Daoy (cell line): ENCODE results near the gene VSIG10. TPM values are rescaled to one million over a fixed set of nuclear protein-coding genes. Genes with fewer than 3 reads are reported as not detected.
A peak's percentile ranks its signal among the peaks of the same experiment; 100 is the strongest.
"Not testable (repeated sequence)": the region's sequence is repeated elsewhere in the genome, so short reads cannot be mapped to it uniquely, and the experiment has no call there.

Experiments
- DNase-seq: peaks from one replicate; pipeline ENCODE4 v3.0.0-alpha.2; 2015; ENCODE audit warnings: low read depth
- total RNA-seq: library from RNA; depleted of rRNA; stranded (reverse); fragments of >200 nt; shearing (Covaris generic); gene quantifications from 2 replicates; pipeline ENCODE4 v1.2.3, GENCODE V29; 2014; rRNA removed

The VSIG10 gene
- total RNA-seq, 1 experiment from 2014 or later, result 18.9 TPM

DNA sequence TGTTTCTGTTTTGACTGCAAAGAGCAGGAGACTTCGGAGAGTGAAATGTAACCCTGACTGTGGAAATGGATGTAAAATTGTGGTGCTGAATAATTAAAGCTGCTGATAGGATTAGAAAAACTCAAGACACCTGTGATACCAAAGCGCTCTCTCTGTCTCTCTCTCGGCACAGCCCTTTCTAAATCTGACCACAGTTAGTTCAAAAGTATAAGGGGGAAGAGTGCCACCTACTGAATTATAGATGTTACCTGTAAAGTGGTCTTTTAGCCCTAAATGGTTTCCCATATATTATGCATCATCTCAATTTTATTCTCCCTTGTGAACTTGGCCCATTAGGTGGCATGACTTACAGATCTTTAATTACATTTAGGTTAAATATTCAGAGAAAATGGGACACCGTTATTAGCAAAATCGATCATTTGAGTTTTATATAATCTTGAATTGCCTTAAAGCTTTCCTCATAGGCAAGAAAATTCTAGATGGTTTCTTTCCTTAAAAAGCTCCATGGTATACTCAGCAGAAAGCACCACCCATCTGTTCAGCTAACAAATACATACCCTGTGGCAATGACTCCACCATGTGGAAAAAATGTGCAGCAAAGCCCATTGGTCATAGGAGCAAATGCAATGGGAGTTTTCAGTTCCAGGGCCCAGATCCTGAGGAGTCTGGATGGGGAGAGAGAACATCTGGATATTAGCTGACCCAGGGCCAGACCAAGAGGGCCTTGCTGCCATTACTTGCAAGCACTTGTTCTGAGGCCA is 69.2 kb downstream of the VSIG10 start:
- peak; percentile 37 for DNase-seq

DNA sequence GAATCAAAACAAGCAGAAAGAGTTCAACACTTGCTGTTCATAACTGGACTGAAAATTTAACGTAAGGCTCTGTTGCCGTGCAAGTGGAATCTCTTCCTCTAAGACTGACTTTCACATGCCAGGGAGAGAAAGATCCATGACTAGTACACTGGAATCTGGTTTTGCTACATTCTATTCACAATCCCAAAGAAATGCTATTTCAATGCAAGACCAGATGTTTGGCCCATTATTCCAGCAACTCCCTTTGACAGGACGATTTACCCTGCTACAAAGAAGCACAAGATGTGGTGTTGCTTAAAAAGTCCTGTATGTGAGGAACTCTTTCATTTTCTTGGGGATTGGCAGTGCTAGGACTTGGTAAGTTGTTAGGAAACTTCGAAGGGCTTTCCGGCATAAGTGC is 69.9 kb downstream of the VSIG10 start:
- DNase-seq, result no peak

DNA sequence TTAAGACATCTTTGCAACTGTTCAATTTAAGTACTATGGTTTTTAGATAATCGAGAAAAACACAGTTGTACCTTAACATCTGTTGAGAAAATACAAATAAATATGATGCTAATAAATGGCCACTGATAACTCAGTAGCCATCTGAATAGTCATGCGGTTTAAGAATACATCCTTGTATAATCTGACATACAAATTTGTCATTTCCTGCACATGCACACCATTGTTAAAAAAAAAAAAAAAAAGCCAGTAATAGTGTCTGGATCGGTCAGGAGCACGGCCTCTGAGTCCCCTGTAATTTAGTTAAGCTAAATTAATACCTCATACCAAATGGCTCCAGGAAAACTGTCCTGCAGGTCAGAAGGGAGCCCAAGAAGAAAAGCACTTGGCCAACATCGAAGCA is 70.5 kb downstream of the VSIG10 start:
- no peak for DNase-seq

DNA sequence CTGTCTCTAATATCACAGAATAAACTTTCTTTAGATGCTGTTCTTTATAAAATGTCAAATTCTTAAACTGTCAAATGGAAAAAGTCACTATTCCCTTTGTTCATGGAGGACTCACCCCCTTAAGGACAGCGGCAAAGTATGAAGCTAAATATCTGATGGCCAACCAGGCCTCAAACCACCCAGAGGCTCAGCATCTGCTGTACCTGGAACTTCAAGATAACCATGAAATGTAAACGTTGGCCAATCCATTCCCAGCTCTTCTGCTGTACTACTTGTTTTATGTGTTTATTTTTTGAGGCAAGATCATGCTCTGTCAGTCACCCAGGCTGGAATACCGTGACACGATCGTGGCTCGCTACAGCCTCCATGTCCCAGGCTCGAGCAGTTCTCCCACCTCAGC is 71.6 kb downstream of the VSIG10 start:
- DNase-seq, result no peak

DNA sequence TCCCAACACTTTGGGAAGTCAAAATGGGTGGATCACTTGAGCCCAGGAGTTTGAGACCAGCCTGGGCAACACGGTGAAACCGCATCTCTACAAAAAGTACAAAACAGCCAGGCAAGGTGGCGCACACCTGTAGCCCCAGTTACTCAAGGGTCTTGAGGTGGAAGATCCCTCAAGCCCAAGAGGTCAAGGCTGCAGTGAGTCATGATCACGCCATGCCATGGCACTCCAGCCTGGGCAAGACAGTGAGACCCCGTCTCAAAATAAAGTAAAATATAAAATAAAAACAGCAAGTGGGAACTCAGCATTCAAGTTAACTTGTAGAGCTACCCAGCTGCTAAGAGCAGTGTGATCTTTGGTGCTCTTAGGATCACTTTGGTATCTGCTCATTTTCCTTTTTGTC is 74.6 kb downstream of the VSIG10 start:
- no peak for DNase-seq

DNA sequence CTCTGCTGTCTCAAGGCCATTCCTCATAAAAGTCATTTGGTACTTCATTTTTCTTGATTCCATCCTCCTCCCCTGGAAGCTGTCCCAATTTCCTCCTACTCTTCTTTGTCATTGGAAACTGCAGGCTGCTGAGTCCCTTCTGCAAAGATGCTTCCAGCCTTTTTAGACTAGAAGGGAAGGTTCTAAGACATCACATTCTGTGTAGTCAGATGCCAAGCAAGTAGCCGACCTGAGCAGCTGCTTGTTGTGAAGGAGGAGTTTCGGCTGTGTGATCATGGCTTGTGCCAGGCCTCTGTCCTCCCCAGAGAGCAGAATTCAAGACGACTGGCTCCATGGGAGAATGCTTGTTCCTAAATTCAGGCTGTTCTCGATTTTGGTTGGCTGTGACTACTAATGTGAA is 78.6 kb downstream of the VSIG10 start:
- DNase-seq, result no peak

DNA sequence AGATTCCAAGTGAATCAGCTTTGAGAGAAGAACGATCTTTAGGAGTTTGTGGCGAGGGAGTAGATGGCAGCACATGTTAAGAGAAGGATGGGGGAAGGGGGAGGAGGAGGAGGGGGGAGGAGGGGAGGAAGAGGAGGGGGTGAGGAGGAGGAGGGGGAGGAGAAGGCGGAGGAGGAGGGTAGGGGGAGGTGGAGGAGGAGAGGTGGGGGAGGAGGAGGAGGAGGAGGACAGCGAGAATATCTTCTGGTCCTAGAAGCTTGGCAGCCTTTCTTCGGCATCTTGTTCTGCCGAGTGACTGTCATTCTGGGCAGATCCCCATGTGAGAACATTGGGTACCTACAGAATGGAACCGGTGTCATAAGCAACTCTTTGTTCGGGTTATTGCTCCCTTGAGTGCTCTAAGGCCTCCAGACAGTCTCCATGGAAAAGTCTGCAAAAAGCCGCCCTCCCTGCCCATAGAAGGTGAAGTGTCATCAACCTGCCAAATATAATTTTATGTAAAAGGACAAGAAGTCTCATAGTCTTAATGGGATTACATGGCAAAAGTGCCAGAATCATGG is 80.4 kb downstream of the VSIG10 start:
- DNase-seq, result no peak

DNA sequence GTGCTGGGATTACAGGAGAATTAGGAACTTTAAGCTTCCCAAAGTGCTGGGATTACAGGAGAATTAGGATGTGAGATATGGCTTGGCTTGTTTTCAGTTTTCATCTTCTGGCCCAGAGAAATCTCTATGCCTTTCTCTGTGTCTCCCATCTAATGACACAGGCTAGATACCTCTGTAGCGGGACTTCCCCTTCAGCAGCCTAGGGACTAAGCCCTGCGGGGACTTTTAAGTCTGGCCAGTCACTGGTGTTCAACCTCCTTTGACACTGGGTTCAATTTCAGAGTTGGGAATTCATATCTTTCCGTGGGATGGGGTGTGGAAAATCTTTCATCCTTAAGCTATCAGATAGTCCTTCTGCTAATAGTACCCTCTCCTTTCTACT is 81.1 kb downstream of the VSIG10 start:
- no peak for DNase-seq

DNA sequence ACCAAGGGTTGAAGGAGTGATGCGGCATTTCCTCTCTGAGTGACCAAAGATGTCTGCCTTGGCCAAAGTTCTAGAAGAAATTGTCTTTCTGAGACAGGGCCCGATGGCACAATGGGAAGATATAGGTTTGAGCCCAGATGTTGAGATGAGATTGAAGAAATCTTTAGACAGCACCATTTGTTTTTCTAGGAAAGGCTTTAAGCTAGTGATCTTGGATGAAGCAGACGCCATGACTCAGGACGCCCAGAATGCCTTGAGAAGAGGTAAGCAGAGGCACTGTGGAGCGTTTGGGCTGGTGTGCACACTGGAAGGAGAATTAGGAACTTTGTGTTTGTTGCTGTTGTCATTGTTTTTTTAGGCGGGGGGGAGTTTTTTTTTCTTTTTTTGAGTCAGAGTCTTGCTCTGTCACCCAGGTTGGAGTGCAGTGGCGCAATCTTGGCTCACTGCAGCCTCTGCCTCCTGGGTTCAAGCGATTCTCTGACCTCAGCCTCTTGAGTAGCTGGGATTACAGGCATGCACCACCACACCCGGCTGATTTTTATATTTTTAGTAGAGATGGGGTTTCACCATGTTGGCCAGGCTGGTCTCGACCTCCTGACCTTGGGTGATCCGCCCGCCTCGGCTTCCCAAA is 81.6 kb downstream of the VSIG10 start:
- not testable (repeated sequence) for DNase-seq

DNA sequence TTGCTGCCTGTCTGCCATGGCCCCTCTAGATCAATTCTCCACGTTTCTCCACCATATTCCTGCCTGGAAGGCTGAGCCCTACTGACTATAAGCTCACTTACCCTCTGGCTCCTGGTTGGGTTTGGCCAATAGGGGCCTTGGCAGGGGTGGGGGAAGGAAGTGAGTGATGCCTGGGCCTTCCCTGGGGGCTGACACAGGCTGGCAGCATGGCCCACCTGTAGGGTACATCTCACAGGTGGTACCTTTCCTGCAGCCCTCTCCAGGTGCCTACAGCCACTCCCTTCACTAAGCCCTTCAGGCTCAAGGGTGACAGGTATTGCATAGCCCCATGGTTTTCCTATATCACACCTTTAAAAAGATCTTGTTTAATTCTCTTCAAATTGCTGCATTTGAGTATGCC is 83.8 kb downstream of the VSIG10 start:
- DNase-seq, result no peak

DNA sequence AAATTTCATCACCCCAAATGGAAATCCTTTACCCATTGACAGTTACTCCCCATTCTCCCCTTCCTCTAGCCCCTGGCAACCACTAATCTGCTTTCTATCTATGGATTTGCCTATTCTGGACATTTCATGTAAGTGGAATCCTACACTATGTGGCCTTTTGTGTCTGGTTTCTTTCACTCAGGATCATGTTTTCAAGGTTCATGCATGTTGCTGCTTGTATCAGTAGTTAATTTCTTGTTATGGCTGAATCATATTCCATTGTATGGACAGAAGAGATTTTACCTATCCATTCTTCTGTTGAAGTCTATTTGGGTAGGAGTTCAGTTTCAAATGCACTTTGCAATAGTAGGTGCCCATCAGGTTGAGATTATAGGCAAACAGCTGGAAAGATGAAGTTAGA is 85.9 kb downstream of the VSIG10 start:
- DNase-seq, result no peak

DNA sequence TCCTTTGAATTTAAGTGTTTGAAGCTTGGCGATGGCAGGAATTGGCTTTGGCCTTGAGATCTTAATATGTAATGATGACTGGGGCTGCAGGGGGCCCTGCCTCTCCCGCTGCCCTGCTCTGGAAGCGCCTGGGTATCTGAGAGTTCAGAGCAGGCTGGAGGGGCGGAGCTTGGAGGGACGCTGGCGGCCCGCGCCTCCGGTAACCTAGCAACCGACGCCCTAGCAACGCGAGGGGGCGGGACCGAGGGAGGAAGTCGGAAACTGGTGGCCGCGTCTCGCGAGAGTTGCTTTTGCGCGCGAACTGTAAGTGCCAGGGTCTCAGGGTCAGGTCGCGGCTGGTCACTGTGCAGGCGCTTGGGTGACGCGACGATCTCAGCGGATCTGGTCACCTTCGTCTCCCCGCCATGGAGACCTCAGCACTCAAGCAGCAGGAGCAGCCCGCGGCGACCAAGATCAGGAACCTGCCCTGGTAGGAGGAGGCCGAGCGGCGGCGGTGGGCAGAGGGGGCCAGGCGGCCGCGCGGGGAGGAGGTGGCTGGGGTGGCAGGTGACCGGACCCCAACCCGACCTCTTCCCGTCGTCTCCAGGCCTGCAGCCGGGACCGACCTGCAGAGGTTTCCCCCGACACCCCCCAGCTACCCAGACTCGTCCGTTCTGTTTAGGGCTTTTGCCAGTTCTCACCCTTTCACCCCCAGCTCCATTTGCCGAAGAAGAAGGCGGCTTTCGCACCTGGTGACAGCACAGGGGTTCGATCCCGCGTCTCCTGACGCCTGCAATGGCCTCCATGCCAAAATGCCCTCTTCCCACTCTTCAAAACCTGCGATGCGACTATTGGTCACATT is 87.2 kb downstream of the VSIG10 start, which contains the start of gene RFC5:
TSS of gene RFC5 (plus strand) at position 280 of the 841 bp plus-strand sequence. CDS start at position 405, 125 bp downstream.
- peak; percentile 99 for DNase-seq

DNA sequence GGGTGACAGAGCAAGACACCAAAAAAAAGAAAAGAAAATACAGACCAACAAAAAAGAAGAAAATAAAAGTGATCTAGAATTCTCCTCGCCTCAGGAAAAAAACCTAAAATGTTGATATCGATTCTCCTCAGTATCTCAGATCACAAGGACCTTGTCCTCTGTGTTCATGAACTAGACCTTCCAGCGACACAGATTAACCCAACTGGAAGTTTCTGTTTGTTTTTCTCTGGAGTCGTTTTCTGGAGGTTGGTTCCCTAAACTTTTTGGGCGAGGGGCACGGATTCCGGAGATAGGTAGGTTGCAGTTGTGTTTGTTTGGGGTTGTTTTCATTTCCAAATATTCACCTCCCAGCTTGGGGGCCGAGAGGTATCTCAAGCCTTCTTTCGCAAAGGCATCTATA is 87.9 kb downstream of the VSIG10 start:
- DNase-seq, result no peak

DNA sequence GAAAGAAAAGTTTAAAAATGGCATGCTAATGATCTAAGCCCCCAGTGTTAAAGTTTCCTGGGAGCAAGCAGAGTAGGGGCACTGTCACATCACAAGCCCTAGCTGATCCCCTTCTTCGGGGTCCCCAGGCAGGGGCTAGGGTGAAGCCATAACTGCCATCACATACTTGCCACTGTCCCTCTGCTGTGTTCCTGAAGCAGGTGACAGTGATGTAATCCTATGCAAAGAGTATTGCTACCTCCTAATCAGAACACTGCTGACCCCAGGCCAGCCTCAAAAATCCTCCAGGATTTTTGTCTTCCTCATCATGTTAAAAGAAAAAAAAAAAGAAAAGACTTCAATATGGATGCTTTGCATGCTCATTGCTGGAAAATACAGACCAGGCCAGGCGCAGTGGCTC is 88.5 kb downstream of the VSIG10 start:
- DNase-seq, result no peak

Other genes with a start within 250 kb of the VSIG10 start
- gene KSR2, start 135.0 kb downstream of the VSIG10 start, total RNA-seq, result 0.15 and 0.29 TPM in 2 replicates
- 53.0 and 57.0 TPM in 2 replicates for gene RFC5, start 87.3 kb downstream of the VSIG10 start, total RNA-seq
- 103 and 111 TPM in 2 replicates for gene WSB2, start 42.8 kb downstream of the VSIG10 start, total RNA-seq
- gene PEBP1, start 32.1 kb upstream of the VSIG10 start, total RNA-seq, result 87.8 and 102 TPM in 2 replicates